Measurements from ENCODE around the gene SHC4.

The SHC4 gene

GRCh38 chr15:48888836-48889235, 74.9 kb downstream of the SHC4 start:
- no peak for DNase-seq (ENCODE audit: low read depth in 2 of 2, low spot score in 1 of 2)

GRCh38 chr15:48888191-48888590, 75.5 kb downstream of the SHC4 start:
- no peak for DNase-seq (ENCODE audit: low read depth in 2 of 2, low spot score in 1 of 2)

- DNase-seq (ENCODE audit: low read depth in 2 of 2, low spot score in 1 of 2), result no peak
These were observed 76.6 kb downstream of the SHC4 start for GRCh38 chr15:48887144-48887543.

- no peak for DNase-seq (ENCODE audit: low read depth in 2 of 2, low spot score in 1 of 2)
These were observed 80.0 kb downstream of the SHC4 start for GRCh38 chr15:48883699-48884098.

GRCh38 chr15:48880070-48880634, 83.6 kb downstream of the SHC4 start:
- no peak for DNase-seq (ENCODE audit: low read depth in 2 of 2, low spot score in 1 of 2)

- peak; percentile 80 to 87 for DNase-seq (ENCODE audit: low read depth in 2 of 2, low spot score in 1 of 2)
These were observed 85.8 kb downstream of the SHC4 start, which contains the start of gene EID1 for GRCh38 chr15:48877630-48878595. EID1 (plus strand) TSS chr15:48878134; CDS start chr15:48878177, 43 bp downstream.

GRCh38 chr15:48876057-48876456, 87.7 kb downstream of the SHC4 start:
- no peak for DNase-seq (ENCODE audit: low read depth in 2 of 2, low spot score in 1 of 2)

GRCh38 chr15:48875241-48875960, 88.3 kb downstream of the SHC4 start:
- no peak for DNase-seq (ENCODE audit: low read depth in 2 of 2, low spot score in 1 of 2)

GRCh38 chr15:48872632-48873031, 91.1 kb downstream of the SHC4 start:
- DNase-seq (ENCODE audit: low read depth in 2 of 2, low spot score in 1 of 2), result no peak

- DNase-seq (ENCODE audit: low read depth in 2 of 2, low spot score in 1 of 2), result no peak
These were observed 92.2 kb downstream of the SHC4 start for GRCh38 chr15:48871542-48871941.

- no peak for DNase-seq (ENCODE audit: low read depth in 2 of 2, low spot score in 1 of 2)
These were observed 93.8 kb downstream of the SHC4 start for GRCh38 chr15:48869966-48870365.

GRCh38 chr15:48868536-48868935, 95.2 kb downstream of the SHC4 start:
- DNase-seq (ENCODE audit: low read depth in 2 of 2, low spot score in 1 of 2), result no peak

- DNase-seq (ENCODE audit: low read depth in 2 of 2, low spot score in 1 of 2), result no peak
These were observed 95.7 kb downstream of the SHC4 start for GRCh38 chr15:48868023-48868422.

- DNase-seq (ENCODE audit: low read depth in 2 of 2, low spot score in 1 of 2), result no peak
These were observed 97.6 kb downstream of the SHC4 start for GRCh38 chr15:48866141-48866563.

- no peak for DNase-seq (ENCODE audit: low read depth in 2 of 2, low spot score in 1 of 2)
These were observed 98.2 kb downstream of the SHC4 start for GRCh38 chr15:48865370-48866079.

GRCh38 chr15:48862705-48863104, 101.0 kb downstream of the SHC4 start:
- no peak for DNase-seq (ENCODE audit: low read depth in 2 of 2, low spot score in 1 of 2)

- no peak for DNase-seq (ENCODE audit: low read depth in 2 of 2, low spot score in 1 of 2)
These were observed 101.8 kb downstream of the SHC4 start for GRCh38 chr15:48861813-48862431.

GRCh38 chr15:48859426-48859825, 104.3 kb downstream of the SHC4 start:
- no peak for DNase-seq (ENCODE audit: low read depth in 2 of 2, low spot score in 1 of 2)

GRCh38 chr15:48858401-48858800, 105.3 kb downstream of the SHC4 start:
- no peak for DNase-seq (ENCODE audit: low read depth in 2 of 2, low spot score in 1 of 2)

GRCh38 chr15:48856942-48857341, 106.8 kb downstream of the SHC4 start:
- no peak for DNase-seq (ENCODE audit: low read depth in 2 of 2, low spot score in 1 of 2)

All from stimulated activated CD8-positive, alpha-beta memory T cell treated with anti-CD3 and anti-CD28 coated beads, Interleukin-4, amount 100 ng/mL, for 1 hour (primary cell).